Right lobe of liver (tissue), 4 donors: ENCODE results near the gene GNAQ.

Experiments used
- CTCF ChIP-seq, 4 donors: fragments of 200-600 bp in 3 of 4; fragments of 450-650 bp in 1 of 4; IDR thresholded peaks; one replicate each; pipeline versions ENCODE4 v1.5.1 to v1.8.0; 2016 to 2022; ENCODE audit warnings: antibody characterized with exemption in 4 of 4, mild to moderate bottlenecking in 2 of 4
- POLR2A ChIP-seq: fragments of 450-650 bp; IDR thresholded peaks from one replicate; pipeline ENCODE4 v1.6.1; 2017; ENCODE audit warnings: antibody characterized with exemption, mild to moderate bottlenecking
- donor health status: DM: no; HTN: no; CAD: no.
- donor health status: DM: no; HTN: no; CAD: no.
- donor health status: DM: no; HTN: yes; CAD: no.

DNA sequence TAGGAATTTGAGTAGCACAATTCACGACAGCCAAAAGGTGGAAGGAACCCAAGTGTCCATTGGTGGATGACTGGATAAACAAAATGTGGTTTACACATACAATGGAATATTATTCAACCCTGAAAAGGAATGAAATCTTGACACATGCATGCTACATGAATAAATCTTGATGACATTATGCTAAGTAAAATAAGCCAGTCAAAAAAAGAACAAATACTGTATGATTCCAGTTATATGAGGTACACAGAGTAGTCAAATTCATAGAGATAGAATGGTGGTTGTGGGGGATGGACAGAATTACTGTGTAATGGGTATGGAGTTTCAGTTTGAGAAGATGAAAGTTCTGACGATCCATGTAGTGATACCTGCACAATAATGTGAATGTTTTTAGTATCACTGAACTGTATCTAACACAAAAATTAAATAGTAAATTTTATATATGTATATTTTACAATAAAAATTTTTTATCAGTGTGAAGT is 265.8 kb downstream of the GNAQ start:
- no peak for TF ChIP-seq CTCF (IDR thresholded peaks at IDR 0.05)
- no peak for TF ChIP-seq POLR2A
